Endothelial cell of umbilical vein (primary cell): Measurements from ENCODE around the gene NRXN3. TPM values are rescaled to one million over a fixed set of nuclear protein-coding genes. Genes with fewer than 3 reads are reported as not detected.
A peak's percentile ranks its signal among the peaks of the same experiment; 100 is the strongest.

Experiments used
- BruUV-seq: library from RNA; stranded (reverse); fragments of 400-500 nt; replicated peaks from 2 replicates; lab custom pipeline; 2021; lab: Mats Ljungman, UMichigan
- CTCF ChIA-PET: fragments of 300-600, 350-600 bp; sonication (Branson Sonifier 250); formaldehyde crosslinking; loops from one replicate; lab custom pipeline; 2021; ENCODE audit warnings: antibody characterized with exemption, inconsistent platforms; lab: Charles Lee
- POLR2A ChIA-PET: fragments of 300-600, 350-600 bp; sonication (Branson Sonifier 250); formaldehyde crosslinking; loops from one replicate; lab custom pipeline; 2021; ENCODE audit warnings: antibody characterized with exemption, inconsistent platforms; lab: Charles Lee
- DNase-seq: peaks from one replicate; pipeline ENCODE4 v3.0.0-alpha.2; 2011; ENCODE audit warnings: low read depth, low spot score
- FAIRE-seq: peaks from 2 replicates; lab custom pipeline; 2011; peaks lifted over from hg19 to GRCh38; lab: Jason Lieb, UNC
- H2AFZ ChIP-seq: 2 replicates; pipeline ENCODE4 v1.6.0; 2012; ENCODE audit warnings: low read depth, low read length, control low read depth, inconsistent platforms
- H3K27ac ChIP-seq: 2 replicates; pipeline ENCODE4 v1.5.1; 2011; ENCODE audit warnings: low read depth, mild to moderate bottlenecking, control low read depth, low read length, moderate library complexity; ENCODE audit not compliant: insufficient read depth
- H3K27me3 ChIP-seq, 2 experiments: 2 replicates each; pipeline versions ENCODE4 v1.6.0 to v1.6.1; 2011; ENCODE audit warnings: low read length in 2 of 2, mixed read lengths in 1 of 2; ENCODE audit not compliant: control insufficient read depth in 2 of 2, insufficient read depth in 2 of 2
- H3K36me3 ChIP-seq, 2 experiments: 2 replicates in 1 of 2; 3 replicates in 1 of 2; pipeline ENCODE4 v1.5.1; 2011; ENCODE audit warnings: low read length in 2 of 2, mild to moderate bottlenecking in 1 of 2, moderate library complexity in 1 of 2; ENCODE audit not compliant: control insufficient read depth in 2 of 2, insufficient read depth in 2 of 2; ENCODE audit errors: extremely low read depth in 1 of 2
- H3K4me1 ChIP-seq: 3 replicates; pipeline ENCODE4 v1.5.1; 2011; ENCODE audit warnings: mild to moderate bottlenecking, low read length; ENCODE audit not compliant: control insufficient read depth, insufficient read depth; ENCODE audit errors: extremely low read depth
- H3K4me2 ChIP-seq: 2 replicates; pipeline ENCODE4 v1.6.1; 2011; ENCODE audit warnings: low read length, control low read depth, mixed read lengths; ENCODE audit not compliant: insufficient read depth
- H3K4me3 ChIP-seq, 3 experiments: fragments of 200-600 bp in 1 of 3; sonication (generic), shearing (Covaris generic) in 1 of 3; replicated peaks in 1 of 3; 2 replicates each; pipeline ENCODE4 v1.5.1; 2011 to 2016; ENCODE audit warnings: control low read depth in 3 of 3, low read length in 3 of 3, mild to moderate bottlenecking in 2 of 3, inconsistent platforms in 1 of 3, low read depth in 1 of 3, moderate library complexity in 1 of 3; ENCODE audit not compliant: insufficient read depth in 1 of 3
- H3K79me2 ChIP-seq: 2 replicates; pipeline ENCODE4 v1.6.0; 2012; ENCODE audit warnings: low read length, inconsistent platforms; ENCODE audit not compliant: control insufficient read depth, insufficient read depth
- H3K9ac ChIP-seq: replicated peaks from 2 replicates; pipeline ENCODE3; 2011; ENCODE audit warnings: low read length, control low read depth; ENCODE audit not compliant: insufficient read depth; ENCODE audit errors: extremely low read depth
- H3K9me1 ChIP-seq: replicated peaks from 3 replicates; pipeline ENCODE4 v1.6.0; 2011; ENCODE audit warnings: mild to moderate bottlenecking, low read length; ENCODE audit not compliant: control insufficient read depth, insufficient read depth; ENCODE audit errors: extremely low read depth
- H3K9me3 ChIP-seq: replicated peaks from 2 replicates; pipeline ENCODE4 v1.5.1; 2012; ENCODE audit warnings: low read length, inconsistent platforms; ENCODE audit not compliant: control insufficient read depth, insufficient read depth
- H4K20me1 ChIP-seq: replicated peaks from 2 replicates; pipeline ENCODE3; 2011; ENCODE audit warnings: mild to moderate bottlenecking, low read length; ENCODE audit not compliant: control insufficient read depth, insufficient read depth; ENCODE audit errors: extremely low read depth
- EZH2 ChIP-seq: IDR thresholded peaks from 2 replicates; pipeline ENCODE4 v1.6.1; 2012; ENCODE audit warnings: borderline replicate concordance, low read depth, mild to moderate bottlenecking, moderate library complexity, low read length, inconsistent platforms; ENCODE audit not compliant: severe bottlenecking
- FOS ChIP-seq: IDR thresholded peaks from 2 replicates; pipeline ENCODE4 v1.6.1; 2011; ENCODE audit warnings: mild to moderate bottlenecking, low read length, moderate library complexity, borderline replicate concordance; ENCODE audit not compliant: insufficient read depth
- GATA2 ChIP-seq: IDR thresholded peaks from 2 replicates; pipeline ENCODE4 v1.7.0; 2011; ENCODE audit warnings: low read depth, mild to moderate bottlenecking, moderate library complexity, mixed read lengths, low read length; ENCODE audit not compliant: insufficient read length, insufficient read depth
- JUN ChIP-seq: IDR thresholded peaks from 2 replicates; pipeline ENCODE4 v1.6.1; 2011; ENCODE audit warnings: borderline replicate concordance, low read depth; ENCODE audit not compliant: insufficient read length, insufficient read depth
- MYC ChIP-seq: IDR thresholded peaks from one replicate; pipeline ENCODE4 v1.6.1; 2011; ENCODE audit warnings: mild to moderate bottlenecking, low read depth, low read length
- POLR2A ChIP-seq: IDR thresholded peaks from 2 replicates; pipeline ENCODE4 v1.6.1; 2012; ENCODE audit warnings: low read depth, mild to moderate bottlenecking, control low read depth, low read length
- POLR2AphosphoS5 ChIP-seq: IDR thresholded peaks from 2 replicates; pipeline ENCODE4 v1.6.1; 2012; ENCODE audit warnings: low read depth, mild to moderate bottlenecking, control low read depth, low read length, moderate library complexity; ENCODE audit not compliant: insufficient read depth
- dilution Hi-C: fragments of 300-500 bp; cut with MboI; formaldehyde crosslinking; loops from one replicate; pipeline ENCODE4 v1.15.0; 2019; ENCODE audit warnings: low sequenced_read_pairs; ENCODE audit not compliant: extremely low pct_ligation_motif_present
- intact Hi-C: fragments of 100-400 bp; cut with micrococcal nuclease; formaldehyde crosslinking; loops from one replicate; pipeline ENCODE4 v1.10.0; 2022
- polyA plus RNA-seq, 4 experiments: library from polyadenylated mRNA; depleted of rRNA in 3 of 4; stranded (reverse) in 3 of 4; unstranded in 1 of 4; fragments of >200 nt; gene quantifications; 2 replicates each; pipeline versions ENCODE4 v1.2.1 to v1.2.3, GENCODE V29; 2011 to 2012; ENCODE audit warnings: missing spikeins in 1 of 4
- total RNA-seq: library from RNA; stranded (reverse); gene quantifications from 2 replicates; pipeline ENCODE4 v1.2.3, GENCODE V29; 2021
- TF ChIP-seq, protein P1 (sequence below): IDR thresholded peaks from 2 replicates; pipeline ENCODE4 v1.6.1; 2011; ENCODE audit not compliant: insufficient read depth, insufficient read length
- TF ChIP-seq, protein P2 (sequence below), 2 donors: IDR thresholded peaks; 1 replicate in 1 of 2; 2 replicates in 1 of 2; pipeline ENCODE4 v1.5.1; 2011; ENCODE audit warnings: low read length in 2 of 2, mild to moderate bottlenecking in 2 of 2, moderate library complexity in 2 of 2, control low read depth in 1 of 2, inconsistent platforms in 1 of 2, low read depth in 1 of 2; ENCODE audit not compliant: insufficient read depth in 1 of 2; ENCODE audit errors: extremely low read depth in 1 of 2

NRXN3 gene
- total and polyA plus RNA-seq, 2 donors (not counting 3 experiments of a cell fraction or from before 2014, with no cell fraction given), result 0.72 to 4.2 TPM

DNA sequence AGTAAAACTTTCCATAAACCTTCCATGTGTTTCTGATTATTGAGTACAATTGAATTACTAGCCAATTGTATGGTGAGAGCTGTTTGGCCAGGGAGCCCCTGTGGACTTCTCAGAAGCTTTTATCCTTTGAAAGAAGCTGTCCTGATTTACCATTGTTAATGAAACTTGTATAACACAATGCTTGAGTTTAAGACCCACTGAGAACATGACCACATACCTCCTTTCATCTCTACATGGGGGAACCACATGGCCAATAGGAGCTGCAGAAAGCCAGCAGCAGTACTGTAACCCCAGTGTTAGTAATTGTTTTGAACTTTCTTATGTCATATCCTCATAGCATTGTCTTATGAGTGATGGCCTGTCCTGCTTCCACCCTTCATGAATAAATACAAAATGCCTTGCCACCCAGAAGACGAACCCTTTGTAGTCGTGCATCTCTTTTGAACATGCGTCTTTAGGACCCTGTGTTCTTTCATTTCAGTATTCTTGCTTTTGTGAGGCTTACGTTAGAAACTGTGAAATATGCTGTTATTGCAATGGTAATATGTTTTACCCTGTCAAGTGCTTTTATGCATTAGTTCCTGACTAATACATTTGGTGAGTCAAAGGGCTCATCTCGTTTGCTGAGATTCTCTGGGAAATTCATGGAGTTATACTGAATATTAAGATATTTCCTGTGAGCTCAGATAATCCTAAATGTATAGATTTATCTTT is 815.7 kb downstream of the NRXN3 start:
- dilution Hi-C loops, result no loop called here

DNA sequence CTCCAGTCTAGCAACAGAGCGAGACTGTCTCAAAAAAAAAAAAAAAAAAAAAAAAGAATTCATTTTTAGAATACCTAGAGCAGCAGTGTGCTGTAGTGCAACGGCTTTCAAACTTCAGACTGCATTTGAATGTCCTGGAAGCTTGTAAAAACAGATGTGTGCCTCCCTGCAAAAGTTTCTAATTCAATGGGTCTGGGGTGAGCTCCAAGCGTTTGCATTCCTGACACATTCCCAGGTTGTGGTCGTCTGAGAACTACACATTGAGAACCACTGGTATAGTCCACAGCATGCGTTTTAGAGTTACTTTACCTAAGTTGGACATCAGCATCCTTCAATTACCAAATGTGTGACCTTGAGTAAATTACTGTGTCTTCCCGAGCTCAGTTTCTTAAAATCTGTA is 816.8 kb downstream of the NRXN3 start:
- dilution Hi-C loops, result no loop called here
- POLR2A ChIA-PET, result no interaction called here

More for the DNA sequence above, 815.7 kb downstream of the NRXN3 start:
- Histone ChIP-seq H3K36me3 (no peaks in the 10 kb centered on the region), H2AFZ (no peak overlapping the region), H3K9me1 (no peaks in the 10 kb centered on the region), H3K27ac (no peak overlapping the region), H3K27me3 (no peaks in the 10 kb centered on the region), H3K9me3 (no peaks in the 10 kb centered on the region), H3K4me1 (no peaks in the 10 kb centered on the region), H4K20me1 (no peaks in the 10 kb centered on the region), H3K4me2 (no peak overlapping the region), H3K4me3 (no peak overlapping the region), H3K9ac (no peak overlapping the region), H3K79me2 (no peaks in the 10 kb centered on the region)
- DNase-seq (peak; percentile 34), FAIRE-seq (no peak)
- BruUV-seq, result no TSS peak
- CTCF ChIA-PET, result no interaction called here
- intact Hi-C loops, result no loop called here
- TF ChIP-seq FOS, result peak; percentile 32
- no peak for TF ChIP-seq EZH2
- POLR2A ChIA-PET, result no interaction called here

More for the DNA sequence above, 816.8 kb downstream of the NRXN3 start:
- no peak overlapping the region for H2AFZ ChIP-seq
- intact Hi-C loops, result no loop called here
- FAIRE-seq, result no peak
- no peak overlapping the region for H3K9ac ChIP-seq
- no peaks in the 10 kb centered on the region for H3K9me1 ChIP-seq
- H3K4me1 ChIP-seq, result no peaks in the 10 kb centered on the region
- H3K9me3 ChIP-seq, result no peaks in the 10 kb centered on the region
- H3K4me2 ChIP-seq, result no peak overlapping the region
- H4K20me1 ChIP-seq, result no peaks in the 10 kb centered on the region
- TF ChIP-seq FOS (no peak), POLR2AphosphoS5 (no peak), MYC (no peak), GATA2 (no peak), JUN (no peak), POLR2A (no peak), EZH2 (no peak)
- TF ChIP-seq, protein P1, sequence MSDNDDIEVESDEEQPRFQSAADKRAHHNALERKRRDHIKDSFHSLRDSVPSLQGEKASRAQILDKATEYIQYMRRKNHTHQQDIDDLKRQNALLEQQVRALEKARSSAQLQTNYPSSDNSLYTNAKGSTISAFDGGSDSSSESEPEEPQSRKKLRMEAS, result no peak
- TF ChIP-seq, protein P2, sequence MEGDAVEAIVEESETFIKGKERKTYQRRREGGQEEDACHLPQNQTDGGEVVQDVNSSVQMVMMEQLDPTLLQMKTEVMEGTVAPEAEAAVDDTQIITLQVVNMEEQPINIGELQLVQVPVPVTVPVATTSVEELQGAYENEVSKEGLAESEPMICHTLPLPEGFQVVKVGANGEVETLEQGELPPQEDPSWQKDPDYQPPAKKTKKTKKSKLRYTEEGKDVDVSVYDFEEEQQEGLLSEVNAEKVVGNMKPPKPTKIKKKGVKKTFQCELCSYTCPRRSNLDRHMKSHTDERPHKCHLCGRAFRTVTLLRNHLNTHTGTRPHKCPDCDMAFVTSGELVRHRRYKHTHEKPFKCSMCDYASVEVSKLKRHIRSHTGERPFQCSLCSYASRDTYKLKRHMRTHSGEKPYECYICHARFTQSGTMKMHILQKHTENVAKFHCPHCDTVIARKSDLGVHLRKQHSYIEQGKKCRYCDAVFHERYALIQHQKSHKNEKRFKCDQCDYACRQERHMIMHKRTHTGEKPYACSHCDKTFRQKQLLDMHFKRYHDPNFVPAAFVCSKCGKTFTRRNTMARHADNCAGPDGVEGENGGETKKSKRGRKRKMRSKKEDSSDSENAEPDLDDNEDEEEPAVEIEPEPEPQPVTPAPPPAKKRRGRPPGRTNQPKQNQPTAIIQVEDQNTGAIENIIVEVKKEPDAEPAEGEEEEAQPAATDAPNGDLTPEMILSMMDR (IDR thresholded peaks at IDR 0.05; ENCODE audit: extremely low read depth in 1 of 2, insufficient read depth in 1 of 2, low read depth in 1 of 2, low read length in 2 of 2), result no peak
- H3K4me3 ChIP-seq, result no peak overlapping the region
- CTCF ChIA-PET, result interaction anchor here (0.6 to 1.1 kb wide), 2 partner anchors 11 to 880 kb away, joined by 3 read pairs; no protein-coding TSS in a partner anchor
- H3K79me2 ChIP-seq, result no peaks in the 10 kb centered on the region
- DNase-seq, result no peak
- H3K27me3 ChIP-seq, result no peaks in the 10 kb centered on the region
- BruUV-seq, result no TSS peak
- no peak overlapping the region for H3K27ac ChIP-seq
- H3K36me3 ChIP-seq, result no peaks in the 10 kb centered on the region
